H4 (cell line): Measurements from ENCODE around the gene SPDEF. TPM values are rescaled to one million over a fixed set of nuclear protein-coding genes. Genes with fewer than 3 reads are reported as not detected.

Experiments used
- total RNA-seq: library from RNA; depleted of rRNA; stranded (reverse); fragments of >200 nt; shearing (Covaris generic); gene quantifications from 2 replicates; pipeline ENCODE4 v1.2.3, GENCODE V29; 2014; rRNA removed

SPDEF gene
- total RNA-seq, 1 experiment from 2014 or later = not detected

Other genes with a start within 250 kb of the SPDEF start
- 8.1 and 11.5 TPM in 2 replicates for gene NUDT3, start 163.7 kb downstream of the SPDEF start, total RNA-seq
- 3,936 and 4,042 TPM in 2 replicates for gene RPS10, start 130.3 kb downstream of the SPDEF start, total RNA-seq
- not detected in 2 replicates for gene PACSIN1, start 90.3 kb downstream of the SPDEF start, total RNA-seq
- gene ILRUN, start 140.4 kb upstream of the SPDEF start, total RNA-seq = 28.9 and 29.9 TPM in 2 replicates
- 134 and 194 TPM in 2 replicates for gene SNRPC, start 201.2 kb upstream of the SPDEF start, total RNA-seq
- 4.4 and 6.2 TPM in 2 replicates for gene BLTP3A, start 235.8 kb upstream of the SPDEF start, total RNA-seq